NCI-H774 (cell line): ENCODE measurements around the gene PTBP1.

Source experiments
- DNase-seq: peaks from one replicate; lab custom pipeline; 2025; lab: John Stamatoyannopoulos, UW

PTBP1 gene

GRCh38 chr19:772730-773436 is 24.4 kb upstream of the PTBP1 start:
- DNase-seq: no peak

- DNase-seq: no peak
Observed at GRCh38 chr19:776549-776948, 20.7 kb upstream of the PTBP1 start.

GRCh38 chr19:778910-779653 is 18.2 kb upstream of the PTBP1 start:
- no peak for DNase-seq

DNA sequence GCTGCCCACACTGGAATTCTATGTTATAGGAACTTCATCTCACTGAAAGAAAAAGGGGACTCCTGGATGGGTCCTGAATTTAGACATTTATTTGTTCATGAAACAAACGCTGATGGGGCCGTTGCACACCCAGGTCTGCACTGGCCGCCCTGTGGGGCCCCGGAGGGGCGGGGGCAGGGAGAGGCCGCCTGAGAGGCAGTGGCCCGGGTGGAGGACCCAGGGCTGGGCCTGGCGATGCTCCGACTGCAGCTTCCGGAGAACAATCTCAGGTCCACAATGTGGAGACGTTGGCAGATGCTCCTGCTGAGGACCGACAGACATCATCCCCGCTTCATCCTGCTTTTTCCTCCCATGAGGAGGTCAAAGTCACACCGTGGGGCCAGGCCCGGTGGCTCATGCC is 16.3 kb upstream of the PTBP1 start:
- DNase-seq: no peak

GRCh38 chr19:781800-782184 is 15.5 kb upstream of the PTBP1 start:
- no peak for DNase-seq

DNA sequence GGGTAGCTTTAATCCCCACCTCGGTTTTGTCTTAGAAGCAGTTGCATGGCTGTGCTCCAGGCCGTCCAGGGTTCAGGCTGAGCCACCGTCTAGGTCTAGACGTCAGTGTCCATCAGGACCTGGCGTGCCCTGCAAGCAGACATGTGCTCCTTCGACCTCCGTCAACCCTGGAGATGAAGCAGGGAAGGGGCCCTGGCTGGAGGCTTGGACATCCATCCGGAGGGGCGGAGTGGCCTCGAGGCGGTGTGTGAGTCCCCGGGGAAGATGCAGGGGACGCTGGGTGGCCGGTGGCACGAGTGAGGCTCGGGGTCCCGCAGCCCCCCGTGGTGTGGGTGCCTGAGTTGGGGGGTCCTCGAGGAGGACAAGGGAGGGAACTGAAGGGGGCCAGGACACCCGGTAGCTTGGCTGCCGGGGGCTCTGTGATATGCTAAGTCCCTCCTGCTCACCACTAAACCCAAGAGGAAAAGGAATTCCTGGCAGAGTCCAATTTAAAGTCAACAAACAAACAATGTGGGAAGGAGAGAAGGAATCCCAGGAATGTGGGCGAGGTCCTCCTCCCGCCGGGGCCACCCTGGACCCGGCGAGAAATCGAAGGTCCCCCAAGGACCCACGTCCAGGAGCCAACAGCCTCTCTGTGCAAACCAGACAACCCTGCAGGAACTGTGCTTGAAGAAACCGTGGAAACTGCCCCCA is 14.9 kb upstream of the PTBP1 start:
- no peak for DNase-seq

DNA sequence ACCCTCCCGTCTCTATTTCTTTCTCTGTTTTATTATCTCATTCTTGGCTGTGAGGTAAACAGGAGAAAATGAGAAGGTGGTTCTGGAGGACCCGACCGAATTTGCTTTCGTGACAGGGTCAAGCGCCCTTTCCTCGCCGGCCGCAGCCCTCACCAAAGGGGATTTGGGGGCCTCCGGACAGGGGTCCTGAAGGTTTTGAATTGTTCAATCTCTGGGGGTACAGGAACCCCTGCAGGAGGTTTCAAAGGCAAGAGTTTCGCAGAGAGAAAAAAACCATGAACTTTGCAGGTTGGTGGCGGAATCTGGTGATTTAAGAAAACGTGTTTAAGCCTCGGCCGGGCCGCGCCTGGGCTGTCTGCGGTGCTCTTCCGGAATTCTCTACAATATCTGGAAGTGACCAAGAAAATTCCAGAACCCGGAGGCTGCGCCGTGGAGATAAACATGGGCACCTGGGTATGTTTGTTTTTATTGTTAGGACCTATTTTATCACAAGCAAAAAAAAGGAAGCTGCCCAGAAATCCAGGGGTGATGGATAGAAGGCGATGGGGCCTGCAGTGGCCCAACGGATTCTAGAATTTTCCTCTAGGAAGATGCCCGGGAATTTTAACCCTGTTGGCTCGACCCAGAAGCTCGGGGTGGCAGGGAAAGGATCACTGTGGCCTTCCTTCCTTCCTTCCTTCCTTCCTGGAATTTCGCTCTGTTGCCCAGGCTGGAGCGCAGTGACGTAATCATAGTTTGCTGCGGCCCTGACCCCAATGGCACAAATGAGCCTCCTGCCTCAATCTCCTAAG is 14.2 kb upstream of the PTBP1 start:
- DNase-seq: no peak

DNA sequence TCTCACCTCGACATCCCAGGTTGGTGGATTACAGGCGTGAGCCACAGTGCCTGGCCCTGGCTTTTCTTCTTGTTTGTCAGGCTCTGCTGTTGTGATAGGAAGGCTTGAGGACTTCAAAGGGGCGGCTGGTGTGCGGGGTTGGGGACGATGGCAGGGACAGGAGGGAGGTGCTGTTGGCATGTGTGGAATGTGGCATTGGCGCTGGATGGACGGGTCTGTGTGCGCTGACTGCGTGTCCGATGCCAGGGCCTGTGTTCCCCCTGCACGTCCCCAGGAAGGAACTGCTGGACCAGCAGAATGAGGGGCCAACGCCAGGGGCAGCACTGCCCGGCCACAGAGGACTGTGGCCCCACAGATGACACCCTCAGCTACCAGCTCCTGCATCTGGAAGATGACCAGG is 12.7 kb upstream of the PTBP1 start:
- no peak for DNase-seq

GRCh38 chr19:787536-787935 is 9.7 kb upstream of the PTBP1 start:
- no peak for DNase-seq

- DNase-seq: no peak
Observed at GRCh38 chr19:788686-788982, 8.6 kb upstream of the PTBP1 start.

GRCh38 chr19:788983-789700 is 8.1 kb upstream of the PTBP1 start:
- DNase-seq: no peak

- no peak for DNase-seq
Observed at GRCh38 chr19:789701-790060, 7.6 kb upstream of the PTBP1 start.

DNA sequence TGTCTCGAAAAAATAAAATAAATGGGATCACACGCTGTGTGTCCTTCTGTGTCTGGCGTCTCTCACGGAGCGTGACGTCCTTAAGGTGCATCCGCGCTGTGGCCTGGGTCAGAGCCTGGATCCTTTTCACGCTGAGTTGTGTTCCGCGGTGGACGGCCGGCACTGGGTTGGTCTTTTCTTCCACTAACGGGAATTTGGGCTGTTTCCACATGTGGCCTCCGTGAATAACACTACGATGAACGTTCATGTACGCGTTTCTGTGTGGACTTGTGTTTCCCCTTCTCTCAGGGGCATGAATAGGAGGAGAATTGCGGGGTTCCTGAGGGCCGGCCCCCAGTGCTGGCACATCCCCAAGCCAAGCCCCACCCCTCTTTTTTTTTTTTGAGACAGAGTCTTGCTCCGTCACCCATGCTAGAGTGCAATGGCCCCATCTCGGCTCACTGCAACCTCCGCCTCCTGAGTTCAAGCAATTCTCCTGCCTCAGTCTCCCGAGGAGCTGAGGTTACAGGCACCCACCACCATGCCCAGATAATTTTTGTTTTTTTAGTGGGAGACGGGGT is 6.2 kb upstream of the PTBP1 start:
- no peak for DNase-seq

DNA sequence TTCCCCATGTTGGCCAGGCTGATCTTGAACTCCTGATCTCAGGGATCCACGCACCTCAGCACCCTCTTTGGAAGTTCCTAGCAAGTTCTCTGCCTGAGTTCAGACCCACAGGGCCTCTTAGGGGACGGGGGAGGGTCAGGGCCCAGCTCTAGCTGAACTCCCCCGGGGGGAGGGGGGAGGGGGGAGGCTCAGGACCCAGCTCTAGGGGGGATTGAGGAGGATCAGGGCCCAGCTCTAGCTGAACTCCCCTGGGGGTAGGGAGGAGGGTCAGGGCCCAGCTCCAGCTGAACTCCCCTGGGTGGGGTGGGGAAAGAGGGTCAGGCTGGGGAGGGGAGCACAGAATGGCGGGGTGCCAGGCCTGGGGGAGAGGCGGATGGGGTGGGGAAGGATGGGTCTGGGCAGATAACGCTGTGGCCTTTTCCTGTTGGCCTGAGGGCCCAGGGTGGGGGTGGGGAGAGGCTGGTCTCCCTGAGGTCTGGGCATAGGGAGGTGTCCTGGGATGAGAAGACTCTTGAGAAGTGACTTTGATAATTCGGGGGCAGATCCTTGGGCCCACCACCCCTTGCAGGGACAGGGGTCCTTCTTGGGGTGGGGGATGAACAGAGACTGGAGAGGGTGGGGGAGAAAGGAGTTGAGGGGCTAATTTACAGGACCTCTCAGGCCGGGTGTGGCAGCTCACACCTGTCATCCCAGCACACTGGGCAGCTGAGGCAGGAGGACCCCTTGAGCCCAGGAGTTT is 5.5 kb upstream of the PTBP1 start:
- no peak for DNase-seq

DNA sequence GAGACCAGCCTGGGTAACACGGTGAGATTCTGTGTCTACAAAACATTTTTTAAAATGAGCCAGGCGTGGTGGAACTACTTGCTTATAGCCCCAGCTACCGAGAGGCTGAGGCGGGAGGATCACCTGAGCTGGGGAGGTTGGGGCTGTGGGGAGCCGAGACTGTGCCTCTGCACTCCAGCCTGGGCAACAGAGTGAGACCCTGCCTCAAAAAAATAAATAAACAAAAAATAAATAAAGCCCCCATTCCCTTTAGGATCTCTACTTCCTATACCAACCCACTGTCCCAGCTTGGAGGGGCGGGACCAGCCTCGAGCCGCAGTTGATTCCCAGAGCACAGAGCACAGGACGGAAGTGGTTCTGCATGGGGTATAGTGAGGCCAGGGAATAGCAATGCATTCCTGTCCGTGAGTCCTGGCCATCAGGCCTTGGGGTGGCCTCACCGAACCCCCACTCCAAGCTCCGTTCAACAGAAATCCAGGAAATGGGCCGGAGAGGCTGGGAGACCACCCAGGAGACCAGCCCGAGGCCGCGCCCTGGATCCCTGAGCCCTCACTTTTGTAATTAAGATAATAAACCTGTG is 4.9 kb upstream of the PTBP1 start:
- DNase-seq: no peak

- no peak for DNase-seq
Observed at GRCh38 chr19:793806-794205, 3.4 kb upstream of the PTBP1 start.

- DNase-seq: no peak
Observed at GRCh38 chr19:795073-795611, 2.1 kb upstream of the PTBP1 start.

DNA sequence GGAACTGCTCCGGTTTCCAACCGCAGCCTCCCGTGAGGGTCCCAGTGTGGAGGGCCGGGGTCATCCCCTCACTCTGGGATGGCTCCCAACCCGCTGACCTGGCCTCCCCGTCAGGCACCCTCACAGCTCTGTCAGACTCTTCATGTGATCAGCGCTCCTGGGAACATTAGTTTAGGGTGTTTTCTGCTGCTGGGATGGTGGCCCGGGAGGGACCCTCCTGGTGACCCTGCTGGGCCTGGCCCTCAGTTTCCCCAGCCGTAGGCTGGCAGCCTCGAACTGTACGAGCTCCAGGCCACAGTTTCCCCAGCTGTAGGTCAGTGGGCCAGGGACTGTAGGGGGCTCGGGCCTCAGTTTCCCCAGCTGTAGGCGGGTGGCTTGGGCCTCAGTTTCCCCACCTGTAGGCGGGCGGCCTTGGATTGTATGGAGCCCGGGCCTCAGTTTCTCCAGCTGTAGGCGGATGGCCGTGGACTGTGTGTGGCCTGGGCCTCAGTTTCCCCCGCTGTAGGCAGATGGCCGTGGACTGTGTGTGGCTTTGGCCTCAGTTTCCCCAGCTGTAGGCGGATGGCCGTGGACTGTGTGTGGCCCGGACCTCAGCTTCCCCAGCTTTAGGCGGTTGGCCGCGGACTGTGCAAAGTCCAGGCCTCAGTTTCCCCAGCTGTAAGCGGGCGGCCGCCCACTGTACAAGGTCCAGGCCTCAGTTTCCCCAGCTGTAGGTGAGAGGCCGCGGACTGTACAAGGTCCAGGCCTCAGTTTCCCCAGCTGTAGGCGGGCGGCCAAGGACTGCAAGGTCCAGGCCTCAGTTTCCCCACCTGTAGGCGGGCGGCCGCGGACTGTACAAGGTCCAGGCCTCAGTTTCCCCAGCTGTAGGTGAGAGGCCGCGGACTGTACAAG is 1.3 kb upstream of the PTBP1 start:
- no peak for DNase-seq
